Activated CD4-positive, alpha-beta T cell treated with anti-CD3 and anti-CD28 coated beads, Interleukin-2, amount 50 U/mL, for 4 hours (primary cell): Measurements from ENCODE around the gene SMAD2.

Experiments used
- DNase-seq, 2 experiments: peaks; one replicate each; pipeline ENCODE4 v3.0.0-alpha.2; 2020

SMAD2 gene

GRCh38 chr18:47930931-47931717 lies 665 bp upstream of the SMAD2 start:
- peak; percentile 92 to 93 for DNase-seq

GRCh38 chr18:47929681-47930198 lies 719 bp downstream of the SMAD2 start:
- DNase-seq, result no peak

GRCh38 chr18:47928466-47928865 lies 2.0 kb downstream of the SMAD2 start:
- DNase-seq, result no peak

- no peak for DNase-seq
Measured at GRCh38 chr18:47926101-47926850, 4.2 kb downstream of the SMAD2 start.

- no peak for DNase-seq
Measured at GRCh38 chr18:47919916-47920315, 10.5 kb downstream of the SMAD2 start.

- DNase-seq, result no peak
Measured at GRCh38 chr18:47917923-47918610, 12.4 kb downstream of the SMAD2 start.

- DNase-seq, result no peak
Measured at GRCh38 chr18:47915930-47916329, 14.5 kb downstream of the SMAD2 start.

GRCh38 chr18:47915229-47915628 lies 15.2 kb downstream of the SMAD2 start:
- DNase-seq, result no peak

- no peak for DNase-seq
Measured at GRCh38 chr18:47912794-47913585, 17.5 kb downstream of the SMAD2 start.

GRCh38 chr18:47912343-47912742 lies 18.1 kb downstream of the SMAD2 start:
- no peak for DNase-seq

GRCh38 chr18:47911877-47912276 lies 18.6 kb downstream of the SMAD2 start:
- no peak for DNase-seq

- DNase-seq, result no peak
Measured at GRCh38 chr18:47909484-47909883, 21.0 kb downstream of the SMAD2 start.

- no peak for DNase-seq
Measured at GRCh38 chr18:47908592-47908991, 21.9 kb downstream of the SMAD2 start.

- no peak for DNase-seq
Measured at GRCh38 chr18:47906408-47906807, 24.1 kb downstream of the SMAD2 start.

GRCh38 chr18:47903809-47904208 lies 26.6 kb downstream of the SMAD2 start:
- no peak for DNase-seq

GRCh38 chr18:47901624-47902362 lies 28.7 kb downstream of the SMAD2 start:
- no peak for DNase-seq

GRCh38 chr18:47899107-47899840 lies 31.2 kb downstream of the SMAD2 start:
- DNase-seq, result no peak

GRCh38 chr18:47898696-47899095 lies 31.8 kb downstream of the SMAD2 start:
- no peak for DNase-seq

- no peak for DNase-seq
Measured at GRCh38 chr18:47898055-47898454, 32.4 kb downstream of the SMAD2 start.

GRCh38 chr18:47895565-47896250 lies 34.8 kb downstream of the SMAD2 start:
- DNase-seq, result no peak
